ENCODE results near the gene HINFP. TPM values are rescaled to one million over a fixed set of nuclear protein-coding genes. Genes with fewer than 3 reads are reported as not detected.

The HINFP gene
- total and polyA plus RNA-seq, 2 of the 8 experiments (the other 6 are each of a cell fraction or from before 2014, with no cell fraction given): 35.0 to 37.3 TPM

- no peak for TF ChIP-seq RNF2 (IDR thresholded peaks at IDR 0.05; ENCODE audit: borderline replicate concordance, low read depth, low read length, missing control alignments, poor library complexity, severe bottlenecking)
- TF ChIP-seq TAF7 (optimal IDR thresholded peaks at IDR 0.05; ENCODE audit: borderline replicate concordance, low read depth, low read length): no peak
- no peak for TF ChIP-seq GABPA (IDR thresholded peaks at IDR 0.05; ENCODE audit: borderline replicate concordance, insufficient read depth, low read length)
- TF ChIP-seq CBX8 (IDR thresholded peaks at IDR 0.05; ENCODE audit: borderline replicate concordance, low read depth, low read length): no peak
- TF ChIP-seq SIRT6 (IDR thresholded peaks at IDR 0.05; ENCODE audit: low read length): no peak
- no peak for TF ChIP-seq RXRA (IDR thresholded peaks at IDR 0.05; ENCODE audit: insufficient read depth, low read depth, low read length)
- no peak for TF ChIP-seq SIN3A (conservative IDR thresholded peaks at IDR 0.05 in 1 of 2, IDR thresholded peaks at IDR 0.05 in 1 of 2; ENCODE audit: low read depth in 1 of 2, low read length in 2 of 2)
- no peak for TF ChIP-seq CREB1 (IDR thresholded peaks at IDR 0.05)
- no peak for TF ChIP-seq CBX5 (IDR thresholded peaks at IDR 0.05; ENCODE audit: low read depth, low read length)
- no peak for TF ChIP-seq RBBP5 (IDR thresholded peaks at IDR 0.05; ENCODE audit: borderline replicate concordance, low read depth, low read length)
- TF ChIP-seq CHD2 (IDR thresholded peaks at IDR 0.05; ENCODE audit: low read length): no peak
Observed at GRCh38 chr11:119167933-119168332, 46.6 kb downstream of the HINFP start (continued).

Measured in H1 (cell line).